Measurements from ENCODE around the gene TAGLN.

DNA sequence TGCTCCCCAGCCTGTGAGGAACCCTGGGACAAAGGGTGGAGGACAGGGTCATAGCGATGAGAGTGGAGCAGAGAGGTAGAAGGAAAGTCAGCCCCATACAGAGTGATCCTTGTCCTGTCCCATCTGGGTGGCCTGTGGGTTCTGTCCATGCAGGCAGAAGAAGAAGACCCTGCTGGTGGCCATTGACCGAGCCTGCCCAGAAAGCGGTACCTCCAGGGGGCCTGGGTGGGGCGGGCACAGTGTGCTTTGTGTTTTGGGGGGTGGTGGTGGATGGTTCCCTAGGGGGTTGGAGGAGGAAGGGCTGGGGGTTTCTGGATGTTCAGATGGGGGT, 12.8 kb upstream of the TAGLN start:
- TF ChIP-seq, protein P1, sequence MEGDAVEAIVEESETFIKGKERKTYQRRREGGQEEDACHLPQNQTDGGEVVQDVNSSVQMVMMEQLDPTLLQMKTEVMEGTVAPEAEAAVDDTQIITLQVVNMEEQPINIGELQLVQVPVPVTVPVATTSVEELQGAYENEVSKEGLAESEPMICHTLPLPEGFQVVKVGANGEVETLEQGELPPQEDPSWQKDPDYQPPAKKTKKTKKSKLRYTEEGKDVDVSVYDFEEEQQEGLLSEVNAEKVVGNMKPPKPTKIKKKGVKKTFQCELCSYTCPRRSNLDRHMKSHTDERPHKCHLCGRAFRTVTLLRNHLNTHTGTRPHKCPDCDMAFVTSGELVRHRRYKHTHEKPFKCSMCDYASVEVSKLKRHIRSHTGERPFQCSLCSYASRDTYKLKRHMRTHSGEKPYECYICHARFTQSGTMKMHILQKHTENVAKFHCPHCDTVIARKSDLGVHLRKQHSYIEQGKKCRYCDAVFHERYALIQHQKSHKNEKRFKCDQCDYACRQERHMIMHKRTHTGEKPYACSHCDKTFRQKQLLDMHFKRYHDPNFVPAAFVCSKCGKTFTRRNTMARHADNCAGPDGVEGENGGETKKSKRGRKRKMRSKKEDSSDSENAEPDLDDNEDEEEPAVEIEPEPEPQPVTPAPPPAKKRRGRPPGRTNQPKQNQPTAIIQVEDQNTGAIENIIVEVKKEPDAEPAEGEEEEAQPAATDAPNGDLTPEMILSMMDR (conservative IDR thresholded peaks at IDR 0.05; ENCODE audit: low read length): no peak
- TF ChIP-seq EZH2phosphoT487 (IDR thresholded peaks at IDR 0.05; ENCODE audit: borderline replicate concordance): no peak
